Endothelial cell of umbilical vein (primary cell): ENCODE results near the gene BNC1.

ENCODE experiments used
- CTCF ChIP-seq, 2 donors: IDR thresholded peaks; 1 replicate in 1 of 2; 2 replicates in 1 of 2; pipeline ENCODE4 v1.5.1; 2011; ENCODE audit warnings: low read length in 2 of 2, mild to moderate bottlenecking in 2 of 2, moderate library complexity in 2 of 2, control low read depth in 1 of 2, inconsistent platforms in 1 of 2, low read depth in 1 of 2; ENCODE audit not compliant: insufficient read depth in 1 of 2; ENCODE audit errors: extremely low read depth in 1 of 2
- EZH2 ChIP-seq: IDR thresholded peaks from 2 replicates; pipeline ENCODE4 v1.6.1; 2012; ENCODE audit warnings: borderline replicate concordance, low read depth, mild to moderate bottlenecking, moderate library complexity, low read length, inconsistent platforms; ENCODE audit not compliant: severe bottlenecking
- MAX ChIP-seq: IDR thresholded peaks from 2 replicates; pipeline ENCODE4 v1.6.1; 2011; ENCODE audit not compliant: insufficient read depth, insufficient read length
- POLR2A ChIP-seq: IDR thresholded peaks from 2 replicates; pipeline ENCODE4 v1.6.1; 2012; ENCODE audit warnings: low read depth, mild to moderate bottlenecking, control low read depth, low read length
- POLR2AphosphoS5 ChIP-seq: IDR thresholded peaks from 2 replicates; pipeline ENCODE4 v1.6.1; 2012; ENCODE audit warnings: low read depth, mild to moderate bottlenecking, control low read depth, low read length, moderate library complexity; ENCODE audit not compliant: insufficient read depth

- no peak for TF ChIP-seq EZH2
- TF ChIP-seq CTCF (IDR thresholded peaks at IDR 0.05; ENCODE audit: extremely low read depth in 1 of 2, insufficient read depth in 1 of 2, low read depth in 1 of 2, low read length in 2 of 2) = no peak
- TF ChIP-seq POLR2A = no peak
- no peak for TF ChIP-seq POLR2AphosphoS5
- TF ChIP-seq MAX = no peak
These were observed 21.3 kb upstream of the BNC1 start for GRCh38 chr15:83305704-83306291.
